DND-41 (cell line): ENCODE data around the gene DIRAS1.
"Not testable (repeated sequence)": the region's sequence is repeated elsewhere in the genome, so short reads cannot be mapped to it uniquely, and the experiment has no call there.

Experiments used
- ATAC-seq: fragments of 200-7000 bp; cut with Tn5 transposase; 3 replicates; pipeline ENCODE4 v1.9.1; 2021; ENCODE audit warnings: low read depth; ENCODE audit not compliant: insufficient read depth
- DNase-seq: peaks from one replicate; pipeline ENCODE4 v3.0.0-alpha.2; 2020
- H2AFZ ChIP-seq: 2 replicates; pipeline ENCODE4 v1.6.0; 2012; ENCODE audit warnings: low read depth, low read length
- H3K27ac ChIP-seq: 2 replicates; pipeline ENCODE4 v1.5.1; 2012; ENCODE audit warnings: low read length, inconsistent platforms
- H3K27me3 ChIP-seq: fragments of 200-600 bp; sonication (generic); 2 replicates; pipeline ENCODE4 v1.6.0; 2012; ENCODE audit warnings: low read length, mild to moderate bottlenecking, inconsistent platforms; ENCODE audit not compliant: insufficient read depth, poor library complexity
- H3K36me3 ChIP-seq: 2 replicates; pipeline ENCODE4 v1.5.1; 2012; ENCODE audit warnings: low read length, inconsistent platforms; ENCODE audit not compliant: insufficient read depth
- H3K4me1 ChIP-seq: 2 replicates; pipeline ENCODE4 v1.5.1; 2012; ENCODE audit warnings: mild to moderate bottlenecking, low read length; ENCODE audit not compliant: insufficient read depth
- H3K4me2 ChIP-seq: 2 replicates; pipeline ENCODE4 v1.6.0; 2012; ENCODE audit warnings: mild to moderate bottlenecking, moderate library complexity, low read length, inconsistent platforms; ENCODE audit not compliant: insufficient read depth
- H3K4me3 ChIP-seq, 2 experiments: fragments of 200-600 bp in 1 of 2; shearing (Covaris generic) in 1 of 2; 2 replicates each; pipeline ENCODE4 v1.5.1; 2012 to 2016; ENCODE audit warnings: inconsistent platforms in 2 of 2, low read length in 2 of 2, mild to moderate bottlenecking in 2 of 2, low read depth in 1 of 2, moderate library complexity in 1 of 2
- H3K79me2 ChIP-seq: 2 replicates; pipeline ENCODE4 v1.6.0; 2012; ENCODE audit warnings: low read length, inconsistent platforms; ENCODE audit not compliant: insufficient read depth
- H3K9ac ChIP-seq: 2 replicates; pipeline ENCODE4 v1.6.0; 2012; ENCODE audit warnings: low read depth, mild to moderate bottlenecking, inconsistent platforms, low read length, moderate library complexity
- H3K9me3 ChIP-seq: 2 replicates; pipeline ENCODE4 v1.5.1; 2012; ENCODE audit warnings: low read length, moderate library complexity, mild to moderate bottlenecking, inconsistent platforms; ENCODE audit not compliant: insufficient read depth, severe bottlenecking
- H4K20me1 ChIP-seq: 2 replicates; pipeline ENCODE4 v1.6.0; 2012; ENCODE audit warnings: low read length; ENCODE audit not compliant: insufficient read depth
- CTCF ChIP-seq: IDR thresholded peaks from 2 replicates; pipeline ENCODE4 v1.5.1; 2012; ENCODE audit warnings: borderline replicate concordance, low read length, moderate library complexity, mild to moderate bottlenecking; ENCODE audit not compliant: poor library complexity, severe bottlenecking; ENCODE audit errors: extremely low read depth
- EZH2 ChIP-seq: IDR thresholded peaks from 3 replicates; pipeline ENCODE4 v1.6.1; 2012; ENCODE audit warnings: borderline replicate concordance, low read depth, mild to moderate bottlenecking, moderate library complexity, low read length, inconsistent platforms; ENCODE audit not compliant: severe bottlenecking

The DIRAS1 gene

GRCh38 chr19:2670217-2670616, 51.0 kb downstream of the DIRAS1 start:
- Histone ChIP-seq H3K4me1 (no peaks in the 10 kb centered on the region), H3K79me2 (no peaks in the 10 kb centered on the region), H3K4me3 (no peak overlapping the region), H3K36me3 (no peaks in the 10 kb centered on the region), H4K20me1 (no peaks in the 10 kb centered on the region), H3K9me3 (no peaks in the 10 kb centered on the region), H2AFZ (no peak overlapping the region), H3K4me2 (no peak overlapping the region), H3K27ac (no peak overlapping the region), H3K27me3 (no peaks in the 10 kb centered on the region), H3K9ac (no peak overlapping the region)
- TF ChIP-seq EZH2 (no peak), CTCF (no peak)
- ATAC-seq (no peak), DNase-seq (no peak)

GRCh38 chr19:2668175-2668763, 52.9 kb downstream of the DIRAS1 start:
- H4K20me1 ChIP-seq: no peaks in the 10 kb centered on the region
- H3K36me3 ChIP-seq: no peaks in the 10 kb centered on the region
- no peak for ATAC-seq

GRCh38 chr19:2667349-2667748, 53.8 kb downstream of the DIRAS1 start:
- not testable (repeated sequence) for H3K9me3 ChIP-seq, H2AFZ ChIP-seq, ATAC-seq, H4K20me1 ChIP-seq, H3K9ac ChIP-seq, H3K27ac ChIP-seq, DNase-seq, H3K79me2 ChIP-seq, H3K27me3 ChIP-seq, H3K4me3 ChIP-seq, H3K4me1 ChIP-seq, H3K4me2 ChIP-seq, H3K36me3 ChIP-seq

More at GRCh38 chr19:2668175-2668763, 52.9 kb downstream of the DIRAS1 start:
- DNase-seq: no peak
- Histone ChIP-seq H3K4me1 (no peaks in the 10 kb centered on the region), H3K27me3 (no peaks in the 10 kb centered on the region), H3K79me2 (no peaks in the 10 kb centered on the region), H3K9ac (no peak overlapping the region), H2AFZ (no peak overlapping the region), H3K27ac (no peak overlapping the region), H3K9me3 (no peaks in the 10 kb centered on the region), H3K4me2 (no peak overlapping the region), H3K4me3 (no peak overlapping the region)
- TF ChIP-seq EZH2 (no peak), CTCF (no peak)

GRCh38 chr19:2666344-2666994, 54.7 kb downstream of the DIRAS1 start:
- DNase-seq (no peak), ATAC-seq (no peak)
- H3K27me3 ChIP-seq: no peaks in the 10 kb centered on the region
- H3K9me3 ChIP-seq: no peaks in the 10 kb centered on the region
- no peaks in the 10 kb centered on the region for H3K36me3 ChIP-seq
- no peak overlapping the region for H3K4me3 ChIP-seq
- no peak overlapping the region for H2AFZ ChIP-seq
- TF ChIP-seq CTCF: no peak
- no peak for TF ChIP-seq EZH2
- H3K4me1 ChIP-seq: no peaks in the 10 kb centered on the region
- no peaks in the 10 kb centered on the region for H3K79me2 ChIP-seq
- H3K4me2 ChIP-seq: no peak overlapping the region
- H3K27ac ChIP-seq: no peak overlapping the region
- no peaks in the 10 kb centered on the region for H4K20me1 ChIP-seq
- no peak overlapping the region for H3K9ac ChIP-seq
